K562 (cell line): ENCODE data around the gene STK33. TPM values are rescaled to one million over a fixed set of nuclear protein-coding genes. Genes with fewer than 3 reads are reported as not detected.

Experiments used
- ATAC-seq: fragments of 200-7000 bp; cut with Tn5 transposase; 3 replicates; pipeline ENCODE4 v1.9.1; 2020; ENCODE audit warnings: moderate library complexity
- BruUV-seq: library from RNA; stranded (reverse); fragments of 400-500 nt; replicated peaks from 2 replicates; lab custom pipeline; 2021; lab: Mats Ljungman, UMichigan
- CTCF ChIA-PET: fragments of 300-600 bp; formaldehyde crosslinking; extraction: SDS; loops from one replicate; lab custom pipeline; 2021; ENCODE audit warnings: low intra/inter-chr PET ratio; lab: Yijun Ruan, JAX
- POLR2A ChIA-PET: fragments of 300-600, 350-650 bp; sonication (Branson Sonifier 250); formaldehyde crosslinking; extraction: SDS; loops from one replicate; lab custom pipeline; 2021; ENCODE audit warnings: antibody characterized with exemption, inconsistent platforms; lab: Yijun Ruan, JAX
- DNase-seq, 4 experiments: peaks; one replicate each; pipeline versions ENCODE4 v3.0.0 to v3.0.0-alpha.2; 2011 to 2018; ENCODE audit warnings: low spot score in 3 of 4, mixed read lengths in 3 of 4; ENCODE audit errors: extremely low read depth in 1 of 4
- FAIRE-seq: peaks from 2 replicates; lab custom pipeline; 2011; peaks lifted over from hg19 to GRCh38; lab: Jason Lieb, UNC
- H2AFZ ChIP-seq: 2 replicates; pipeline ENCODE4 v1.6.0; 2011; ENCODE audit warnings: low read depth, low read length, control low read depth, inconsistent platforms
- H3K27ac ChIP-seq: fragments of 200-600 bp; 3 replicates; pipeline ENCODE4 v1.8.0; 2011; ENCODE audit warnings: low read depth, mild to moderate bottlenecking, control low read depth, inconsistent platforms, low read length, moderate library complexity, mixed read lengths; ENCODE audit errors: extremely low read depth
- H3K27me3 ChIP-seq, 2 experiments: fragments of 300-600 bp in 1 of 2; 2 replicates in 1 of 2; 3 replicates in 1 of 2; pipeline versions ENCODE4 v1.6.0 to v1.8.0; 2011; ENCODE audit warnings: inconsistent platforms in 2 of 2, low read length in 2 of 2, mild to moderate bottlenecking in 1 of 2, mixed read lengths in 1 of 2, moderate library complexity in 1 of 2; ENCODE audit not compliant: control insufficient read depth in 2 of 2, insufficient read depth in 2 of 2
- H3K36me3 ChIP-seq: fragments of 300-600 bp; 3 replicates; pipeline ENCODE4 v1.8.0; 2011; ENCODE audit warnings: mild to moderate bottlenecking, low read length, inconsistent platforms; ENCODE audit not compliant: control insufficient read depth, insufficient read depth
- H3K4me1 ChIP-seq, 2 experiments: fragments of 200-600 bp in 1 of 2; replicated peaks in 1 of 2; 2 replicates in 1 of 2; 3 replicates in 1 of 2; pipeline versions ENCODE4 v1.5.1 to v1.8.0; 2011; ENCODE audit warnings: inconsistent platforms in 2 of 2, low read length in 2 of 2, mild to moderate bottlenecking in 1 of 2, mixed read lengths in 1 of 2, moderate library complexity in 1 of 2; ENCODE audit not compliant: control insufficient read depth in 2 of 2, insufficient read depth in 2 of 2
- H3K4me2 ChIP-seq: 2 replicates; pipeline ENCODE4 v1.6.1; 2011; ENCODE audit warnings: low read length, control low read depth, inconsistent platforms, mixed read lengths; ENCODE audit not compliant: insufficient read depth
- H3K4me3 ChIP-seq: fragments of 200-600 bp; sonication (generic), shearing (Covaris generic); 2 replicates; pipeline ENCODE4 v1.5.1; 2016; ENCODE audit warnings: control low read depth, inconsistent platforms
- H3K79me2 ChIP-seq: fragments of 200-600 bp; 3 replicates; pipeline ENCODE4 v1.8.0; 2011; ENCODE audit warnings: low read length, inconsistent platforms; ENCODE audit not compliant: control insufficient read depth, insufficient read depth
- H3K9ac ChIP-seq, 2 experiments: 2 replicates each; pipeline versions ENCODE4 v1.6.0 to v1.6.1; 2011; ENCODE audit warnings: low read depth in 2 of 2, low read length in 2 of 2, control low read depth in 1 of 2, inconsistent platforms in 1 of 2, mild to moderate bottlenecking in 1 of 2, mixed read lengths in 1 of 2; ENCODE audit not compliant: insufficient read depth in 1 of 2
- H3K9me1 ChIP-seq: one replicate; pipeline ENCODE4 v1.6.0; 2011; ENCODE audit warnings: inconsistent platforms, mild to moderate bottlenecking, low read length, moderate library complexity; ENCODE audit not compliant: control insufficient read depth, insufficient read depth
- H3K9me3 ChIP-seq: replicated peaks from 2 replicates; pipeline ENCODE4 v1.5.1; 2011; ENCODE audit warnings: low read depth, low read length, inconsistent platforms; ENCODE audit not compliant: control insufficient read depth, insufficient read depth
- H4K20me1 ChIP-seq: replicated peaks from 2 replicates; pipeline ENCODE4 v1.6.1; 2011; ENCODE audit warnings: low read length, inconsistent platforms, mixed read lengths; ENCODE audit not compliant: control insufficient read depth, insufficient read depth
- ASH1L ChIP-seq: fragments of 450-650 bp; IDR thresholded peaks from 2 replicates; pipeline ENCODE4 v1.6.1; 2018; ENCODE audit warnings: borderline replicate concordance, mild to moderate bottlenecking, low read depth; ENCODE audit not compliant: partially characterized antibody
- DDX20 ChIP-seq: fragments of 450-650 bp; IDR thresholded peaks from 2 replicates; pipeline ENCODE4 v1.6.1; 2016; ENCODE audit warnings: missing genetic modification characterization, low read depth, mild to moderate bottlenecking, missing compliant biosample characterization, moderate library complexity
- DNMT1 ChIP-seq: fragments of 450-650 bp; IDR thresholded peaks from 2 replicates; pipeline ENCODE4 v1.6.1; 2016; ENCODE audit warnings: antibody characterized with exemption, mild to moderate bottlenecking
- MIER1 ChIP-seq: fragments of 450-650 bp; IDR thresholded peaks from 2 replicates; pipeline ENCODE4 v1.6.1; 2016; ENCODE audit warnings: antibody characterized with exemption, mild to moderate bottlenecking, low read depth
- POLR3G ChIP-seq: IDR thresholded peaks from 2 replicates; pipeline ENCODE4 v1.6.1; 2011; ENCODE audit not compliant: insufficient read length, insufficient replicate concordance; ENCODE audit errors: extremely low read depth
- SLC30A9 ChIP-seq: fragments of 250-450 bp; sonication (Bioruptor Pico); IDR thresholded peaks from 2 replicates; pipeline ENCODE4 v1.8.0; 2022; ENCODE audit warnings: mild to moderate bottlenecking, moderate library complexity
- SMAD1 ChIP-seq: fragments of 150-350 bp; IDR thresholded peaks from 2 replicates; pipeline ENCODE4 v1.6.1; 2014; ENCODE audit warnings: low read length, low read depth; ENCODE audit not compliant: partially characterized antibody
- TCF7 ChIP-seq: sonication (generic); IDR thresholded peaks from 2 replicates; pipeline ENCODE4 v1.6.1; 2016; ENCODE audit warnings: antibody characterized with exemption, borderline replicate concordance
- TSC22D4 ChIP-seq: fragments of 450-650 bp; IDR thresholded peaks from 2 replicates; pipeline ENCODE4 v1.6.1; 2016; ENCODE audit warnings: missing genetic modification characterization, missing biosample characterization, control low read depth
- YBX1 ChIP-seq: fragments of 450-650 bp; IDR thresholded peaks from 2 replicates; pipeline ENCODE4 v1.7.1; 2016; ENCODE audit warnings: mild to moderate bottlenecking
- WGBS: fragments of 100-300 bp; shearing (Covaris generic); methylation state at CpG from one replicate; pipeline ENCODE4 v1.1.6; 2016; ENCODE audit warnings: low coverage, mixed read lengths; ENCODE audit not compliant: insufficient coverage; ENCODE audit errors: missing lambda C conversion rate; 5-methylcytosine and 5-hydroxymethylcytosine counted together
- in situ Hi-C: fragments of 300-500 bp; cut with MboI; formaldehyde crosslinking; loops from 4 replicates; pipeline ENCODE4 v1.15.0; 2018; ENCODE audit warnings: inconsistent platforms, mixed read lengths
- intact Hi-C: fragments of 100-400 bp; cut with micrococcal nuclease; formaldehyde crosslinking; loops from 2 replicates; pipeline ENCODE4 v1.14.2; 2022
- polyA plus RNA-seq, 8 experiments: library from polyadenylated mRNA; depleted of rRNA in 4 of 8; stranded (reverse) in 5 of 8; unstranded in 3 of 8; fragments of >200 nt; fragmentation: Nextera tagmentation in 2 of 8; fragmentation: Illumina TruSeq in 1 of 8; extraction: Ambion mirVana in 2 of 8; extraction: Trizol in 1 of 8; gene quantifications; 2 replicates each; pipeline versions ENCODE4 v1.2.1 to v1.2.3, GENCODE V29; 2011 to 2014; ENCODE audit warnings: inconsistent platforms in 1 of 8, missing spikeins in 1 of 8
- total RNA-seq, 7 experiments: library from RNA; depleted of rRNA in 6 of 7; stranded (reverse); fragments of >200 nt in 6 of 7; fragmentation: Illumina TruSeq in 2 of 7; extraction: Trizol in 2 of 7; gene quantifications; 2 replicates each; pipeline versions ENCODE4 v1.2.1 to v1.2.3, GENCODE V29; 2011 to 2021; ENCODE audit warnings: low replicate concordance in 1 of 7
- TF ChIP-seq, protein P1 (sequence below): fragments of 450-650 bp; IDR thresholded peaks from 2 replicates; pipeline ENCODE4 v1.6.1; 2017; ENCODE audit warnings: antibody characterized with exemption

The STK33 gene
- total and polyA plus RNA-seq, 9 of the 15 experiments (the other 6 are each of a cell fraction or from before 2014, with no cell fraction given): not detected

DNA sequence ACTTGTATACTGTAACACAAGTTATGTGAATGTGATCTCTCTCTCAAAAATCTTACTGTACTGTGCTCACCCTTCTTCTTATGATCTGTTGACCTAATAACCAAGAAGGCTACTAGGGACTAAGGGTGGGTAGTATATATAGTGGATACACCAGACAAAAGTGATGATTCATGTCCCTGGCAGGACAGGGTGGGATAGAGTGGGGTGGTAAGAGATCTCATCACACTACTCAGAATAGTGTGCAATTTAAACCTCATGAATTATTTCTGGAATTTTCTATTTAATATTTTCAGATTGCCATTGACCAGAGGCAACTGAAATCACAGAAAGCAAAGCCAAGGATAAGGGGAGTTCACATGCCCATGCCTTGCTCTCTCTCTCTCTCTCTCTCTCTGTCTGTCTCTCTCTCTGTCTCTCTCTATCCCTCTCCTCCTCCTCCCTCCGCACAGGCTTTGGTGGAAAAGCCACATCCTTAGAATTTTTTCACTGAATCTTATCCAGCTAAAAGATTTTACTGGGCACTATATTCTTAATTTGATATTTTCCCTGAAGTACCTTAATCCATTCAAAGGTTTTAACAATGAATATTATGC lies 12.0 kb upstream of the STK33 start:
- intact Hi-C loops (loop anchor here (10.0 kb wide), 2 partner anchors 129 to 349 kb away; no protein-coding TSS in a partner anchor), in situ Hi-C loops (no loop called here)
- 20% methylated on average over 1 of the region's 1 CpG for WGBS
- no peak for FAIRE-seq
- CTCF ChIA-PET: no interaction called here
- no peak overlapping the region for H3K4me3 ChIP-seq
- BruUV-seq: no TSS peak
- no peaks in the 10 kb centered on the region for H4K20me1 ChIP-seq
- no peak for DNase-seq
- H3K4me1 ChIP-seq: peaks cover 0 to 3% of the 10 kb centered on the region in 2 experiments; a peak in 1 of 5 replicates
- H3K36me3 ChIP-seq: no peaks in the 10 kb centered on the region
- H3K9ac ChIP-seq: no peak overlapping the region
- H3K27me3 ChIP-seq: peaks cover under 1 to 14% of the 10 kb centered on the region in 2 experiments
- H3K27ac ChIP-seq: no peak overlapping the region
- ATAC-seq: no peak
- POLR2A ChIA-PET: interaction anchor here (0.6 kb wide), 2 partner anchors 8 to 264 kb away, joined by 3 read pairs; no protein-coding TSS in a partner anchor
- no peaks in the 10 kb centered on the region for H3K79me2 ChIP-seq
- H2AFZ ChIP-seq: no peak overlapping the region
- no peaks in the 10 kb centered on the region for H3K9me3 ChIP-seq
- no peak overlapping the region for H3K4me2 ChIP-seq
- no peak for TF ChIP-seq TSC22D4 (tag)
- no peak for TF ChIP-seq DNMT1
- no peak for TF ChIP-seq MIER1
- no peak for TF ChIP-seq YBX1
- no peak for TF ChIP-seq POLR3G
- TF ChIP-seq DDX20: no peak
- TF ChIP-seq, protein P1, sequence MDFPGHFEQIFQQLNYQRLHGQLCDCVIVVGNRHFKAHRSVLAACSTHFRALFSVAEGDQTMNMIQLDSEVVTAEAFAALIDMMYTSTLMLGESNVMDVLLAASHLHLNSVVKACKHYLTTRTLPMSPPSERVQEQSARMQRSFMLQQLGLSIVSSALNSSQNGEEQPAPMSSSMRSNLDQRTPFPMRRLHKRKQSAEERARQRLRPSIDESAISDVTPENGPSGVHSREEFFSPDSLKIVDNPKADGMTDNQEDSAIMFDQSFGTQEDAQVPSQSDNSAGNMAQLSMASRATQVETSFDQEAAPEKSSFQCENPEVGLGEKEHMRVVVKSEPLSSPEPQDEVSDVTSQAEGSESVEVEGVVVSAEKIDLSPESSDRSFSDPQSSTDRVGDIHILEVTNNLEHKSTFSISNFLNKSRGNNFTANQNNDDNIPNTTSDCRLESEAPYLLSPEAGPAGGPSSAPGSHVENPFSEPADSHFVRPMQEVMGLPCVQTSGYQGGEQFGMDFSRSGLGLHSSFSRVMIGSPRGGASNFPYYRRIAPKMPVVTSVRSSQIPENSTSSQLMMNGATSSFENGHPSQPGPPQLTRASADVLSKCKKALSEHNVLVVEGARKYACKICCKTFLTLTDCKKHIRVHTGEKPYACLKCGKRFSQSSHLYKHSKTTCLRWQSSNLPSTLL: no peak
- TF ChIP-seq SLC30A9 (CRISPR knock-in tag): no peak
- no peak for TF ChIP-seq SMAD1
- no peak for TF ChIP-seq ASH1L
- TF ChIP-seq TCF7: no peak
- TF ChIP-seq, all 486 proteins: peak for 0
- no peaks in the 10 kb centered on the region for H3K9me1 ChIP-seq
